ENCODE measurements around the gene UCK1.

- TF ChIP-seq EZH2phosphoT487 (IDR thresholded peaks at IDR 0.05; ENCODE audit: insufficient read depth, low read depth), result no peak
- no peak for TF ChIP-seq EZH2 (IDR thresholded peaks at IDR 0.05; ENCODE audit: insufficient read depth, poor library complexity, severe bottlenecking)
Observed at GRCh38 chr9:131478421-131478868, 52.6 kb downstream of the UCK1 start.
